H1 (cell line): Measurements from ENCODE around the gene PDYN. TPM values are rescaled to one million over a fixed set of nuclear protein-coding genes. Genes with fewer than 3 reads are reported as not detected.

Experiments
- CBX5 ChIP-seq: fragments of 300-800, 300-1000 bp; sonication (generic); IDR thresholded peaks from 2 replicates; pipeline ENCODE4 v1.7.1; 2016; ENCODE audit warnings: antibody characterized with exemption, low read length, low read depth
- RXRA ChIP-seq: IDR thresholded peaks from 2 replicates; pipeline ENCODE4 v1.6.1; 2011; ENCODE audit warnings: low read depth, mild to moderate bottlenecking, low read length, moderate library complexity; ENCODE audit not compliant: insufficient read depth
- SIRT6 ChIP-seq: IDR thresholded peaks from one replicate; pipeline ENCODE4 v1.7.1; 2012; ENCODE audit warnings: low read length, inconsistent platforms
- TBP ChIP-seq: IDR thresholded peaks from 2 replicates; pipeline ENCODE4 v1.6.1; 2011; ENCODE audit warnings: low read depth, low read length, improper control_type of control experiment
- polyA plus RNA-seq, 7 experiments: library from polyadenylated mRNA; depleted of rRNA in 3 of 7; stranded (reverse) in 5 of 7; unstranded in 2 of 7; fragments of >200 nt in 5 of 7; fragments of 200-250 nt in 2 of 7; gene quantifications; 1 replicate in 5 of 7; 2 replicates in 1 of 7; 4 replicates in 1 of 7; pipeline versions ENCODE4 v1.2.1 to v1.2.3, GENCODE V29; 2011 to 2013; ENCODE audit warnings: missing spikeins in 2 of 7, mixed read lengths in 2 of 7
- total RNA-seq: library from RNA; stranded (reverse); fragmentation: NEBNext Ultra II Directional; extraction: Animal tissue kit (Norgen Biotek cat#: 25700); gene quantifications from 2 replicates; pipeline ENCODE4 v1.2.1, GENCODE V29; 2021

Gene PDYN
- total and polyA plus RNA-seq, 2 of the 8 experiments (the other 6 are each of a cell fraction or from before 2014, with no cell fraction given): 0.54 to 0.60 TPM

- TF ChIP-seq RXRA (no peak), SIRT6 (no peak), CBX5 (no peak), TBP (no peak)
These were observed 20.0 kb downstream of the PDYN start (continued) for GRCh38 chr20:1973601-1974440.
